CD4-positive, alpha-beta memory T cell (primary cell): ENCODE measurements around the gene KCNH6. TPM values are rescaled to one million over a fixed set of nuclear protein-coding genes. Genes with fewer than 3 reads are reported as not detected.

Experiments
- CTCF ChIA-PET: fragments of 350-600 bp; sonication (Branson Sonifier 250); formaldehyde crosslinking; loops from one replicate; lab custom pipeline; 2021; ENCODE audit warnings: inconsistent platforms; ENCODE audit not compliant: partially characterized antibody; lab: Charles Lee
- POLR2A ChIA-PET: fragments of 350-600 bp; sonication (Branson Sonifier 250); formaldehyde crosslinking; loops from one replicate; lab custom pipeline; 2021; ENCODE audit not compliant: partially characterized antibody; lab: Charles Lee
- DNase-seq, 5 donors: peaks; one replicate each; pipeline versions ENCODE4 v3.0.0 to v3.0.0-alpha.2; 2020 to 2022; ENCODE audit warnings: mixed read lengths in 1 of 5
- H3K27ac ChIP-seq: one replicate; pipeline ENCODE4 v1.7.0; 2013; ENCODE audit warnings: low read depth, low read length
- H3K27me3 ChIP-seq: 2 replicates; pipeline ENCODE4 v1.7.0; 2013; ENCODE audit warnings: mild to moderate bottlenecking, low read length, moderate library complexity; ENCODE audit not compliant: insufficient read depth
- H3K36me3 ChIP-seq: 2 replicates; pipeline ENCODE4 v1.7.0; 2013; ENCODE audit warnings: mild to moderate bottlenecking, low read length, moderate library complexity; ENCODE audit not compliant: insufficient read depth
- H3K4me1 ChIP-seq: 2 replicates; pipeline ENCODE4 v1.7.0; 2013; ENCODE audit warnings: mild to moderate bottlenecking, low read length, moderate library complexity; ENCODE audit not compliant: insufficient read depth
- H3K4me3 ChIP-seq, 2 donors: one replicate each; pipeline ENCODE4 v1.7.0; 2013; ENCODE audit warnings: low read length in 2 of 2, mild to moderate bottlenecking in 1 of 2
- H3K9me3 ChIP-seq, 2 donors: one replicate each; pipeline ENCODE4 v1.7.0; 2013; ENCODE audit warnings: low read length in 2 of 2, control low read depth in 1 of 2; ENCODE audit not compliant: control insufficient read depth in 1 of 2
- H3K27ac Mint-ChIP-seq, 7 donors: one replicate each; pipeline ENCODE4 v1.8.0; 2020 to 2021; ENCODE audit warnings: mixed read lengths in 7 of 7, mild to moderate bottlenecking in 6 of 7, inconsistent platforms in 3 of 7, moderate library complexity in 3 of 7
- H3K27me3 Mint-ChIP-seq, 2 donors: one replicate each; pipeline ENCODE4 v1.8.0; 2020 to 2021; ENCODE audit warnings: mixed read lengths in 2 of 2
- H3K36me3 Mint-ChIP-seq, 2 donors: one replicate each; pipeline ENCODE4 v1.8.0; 2020 to 2021; ENCODE audit warnings: mixed read lengths in 2 of 2, inconsistent platforms in 1 of 2, mild to moderate bottlenecking in 1 of 2
- H3K4me1 Mint-ChIP-seq, 4 donors: one replicate each; pipeline ENCODE4 v1.8.0; 2020 to 2021; ENCODE audit warnings: mixed read lengths in 4 of 4, mild to moderate bottlenecking in 1 of 4
- H3K4me3 Mint-ChIP-seq, 8 donors: one replicate each; pipeline ENCODE4 v1.8.0; 2020 to 2021; ENCODE audit warnings: mixed read lengths in 8 of 8, mild to moderate bottlenecking in 7 of 8, moderate library complexity in 6 of 8, inconsistent platforms in 3 of 8
- H3K9me3 Mint-ChIP-seq, 8 donors: one replicate each; pipeline ENCODE4 v1.8.0; 2020 to 2021; ENCODE audit warnings: mixed read lengths in 8 of 8, mild to moderate bottlenecking in 5 of 8, inconsistent platforms in 3 of 8, moderate library complexity in 1 of 8
- intact Hi-C: fragments of 100-400 bp; cut with micrococcal nuclease; formaldehyde crosslinking; loops from one replicate; pipeline ENCODE4 v1.15.1; 2023
- polyA plus RNA-seq, 2 donors: library from polyadenylated mRNA; unstranded; fragments of 300-500 nt; fragmentation: Illumina TruSeq; gene quantifications; one replicate each; pipeline ENCODE4 v1.2.3, GENCODE V29; 2021
- total RNA-seq, 2 experiments: library from RNA; stranded (reverse); gene quantifications; one replicate each; pipeline ENCODE4 v1.2.3, GENCODE V29; 2021

The KCNH6 gene
- total and polyA plus RNA-seq, 4 experiments from 2014 or later: not detected

GRCh38 chr17:63516910-63517824 is 6.0 kb upstream of the KCNH6 start:
- no peak for DNase-seq
- Mint-ChIP-seq H3K4me1 (no peaks in the 10 kb centered on the region), H3K27me3 (peaks cover 3 to 7% of the 10 kb centered on the region in 2 donors), H3K36me3 (no peaks in the 10 kb centered on the region), H3K9me3 (peaks cover 0 to 4% (median 0%) of the 10 kb centered on the region in 8 donors), H3K27ac (no peak overlapping the region), H3K4me3 (no peak overlapping the region)
- Histone ChIP-seq H3K36me3 (no peaks in the 10 kb centered on the region), H3K9me3 (no peaks in the 10 kb centered on the region), H3K4me3 (no peak overlapping the region), H3K27ac (no peak overlapping the region), H3K4me1 (no peaks in the 10 kb centered on the region), H3K27me3 (no peaks in the 10 kb centered on the region)
- ChIA-PET POLR2A (no interaction called here), CTCF (no interaction called here)
- intact Hi-C loops: no loop called here

- H3K4me3 ChIP-seq: no peak overlapping the region
- Mint-ChIP-seq H3K27me3 (peaks cover 3 to 7% of the 10 kb centered on the region in 2 donors), H3K36me3 (no peaks in the 10 kb centered on the region), H3K4me3 (no peak overlapping the region), H3K27ac (no peak overlapping the region), H3K4me1 (no peaks in the 10 kb centered on the region), H3K9me3 (peaks cover 0 to 4% (median 0%) of the 10 kb centered on the region in 8 donors)
- ChIA-PET CTCF (interaction anchor here (1.6 kb wide), 1 partner anchor 38 kb away, joined by 4 read pairs; no protein-coding TSS in a partner anchor), POLR2A (no interaction called here)
- no peak overlapping the region for H3K27ac ChIP-seq
- intact Hi-C loops: no loop called here
- H3K36me3 ChIP-seq: no peaks in the 10 kb centered on the region
- H3K27me3 ChIP-seq: no peaks in the 10 kb centered on the region
- H3K4me1 ChIP-seq: no peaks in the 10 kb centered on the region
- H3K9me3 ChIP-seq: no peaks in the 10 kb centered on the region
- no peak for DNase-seq
Observed at GRCh38 chr17:63517825-63518534, 5.2 kb upstream of the KCNH6 start.

- peaks cover 0 to 4% (median 0%) of the 10 kb centered on the region in 8 donors for H3K9me3 Mint-ChIP-seq
- Histone ChIP-seq H3K4me3 (no peak overlapping the region), H3K9me3 (no peaks in the 10 kb centered on the region), H3K36me3 (no peaks in the 10 kb centered on the region), H3K27ac (no peak overlapping the region), H3K27me3 (peaks cover 6% of the 10 kb centered on the region), H3K4me1 (no peaks in the 10 kb centered on the region)
- ChIA-PET POLR2A (no interaction called here), CTCF (interaction anchor here (1.6 kb wide), 1 partner anchor 40 kb away, joined by 4 read pairs; no protein-coding TSS in a partner anchor)
- DNase-seq: no peak
- peaks cover 11 to 13% of the 10 kb centered on the region in 2 donors for H3K27me3 Mint-ChIP-seq
- peaks cover 0 to 8% (median 3%) of the 10 kb centered on the region in 4 donors for H3K4me1 Mint-ChIP-seq
- no peaks in the 10 kb centered on the region for H3K36me3 Mint-ChIP-seq
- intact Hi-C loops: no loop called here
- H3K4me3 Mint-ChIP-seq: no peak overlapping the region
- no peak overlapping the region for H3K27ac Mint-ChIP-seq
Observed at GRCh38 chr17:63519116-63519881, 3.9 kb upstream of the KCNH6 start.

GRCh38 chr17:63519972-63520882 is 2.9 kb upstream of the KCNH6 start:
- no peak overlapping the region for H3K4me3 Mint-ChIP-seq
- Histone ChIP-seq H3K36me3 (no peaks in the 10 kb centered on the region), H3K27me3 (peaks cover 6% of the 10 kb centered on the region), H3K9me3 (no peaks in the 10 kb centered on the region), H3K4me3 (no peak overlapping the region), H3K27ac (no peak overlapping the region), H3K4me1 (no peaks in the 10 kb centered on the region)
- intact Hi-C loops: no loop called here
- DNase-seq: no peak
- peaks cover 13 to 15% of the 10 kb centered on the region in 2 donors for H3K27me3 Mint-ChIP-seq
- H3K4me1 Mint-ChIP-seq: peaks cover 0 to 8% (median 3%) of the 10 kb centered on the region in 4 donors
- no peaks in the 10 kb centered on the region for H3K36me3 Mint-ChIP-seq
- H3K27ac Mint-ChIP-seq: no peak overlapping the region
- ChIA-PET CTCF (no interaction called here), POLR2A (no interaction called here)
- H3K9me3 Mint-ChIP-seq: peaks cover 0 to 2% (median 0%) of the 10 kb centered on the region in 8 donors

GRCh38 chr17:63524051-63524450 is 893 bp downstream of the KCNH6 start:
- POLR2A ChIA-PET: no interaction called here

GRCh38 chr17:63525190-63525946 is 2.2 kb downstream of the KCNH6 start:
- ChIA-PET POLR2A (interaction anchor here (0.8 kb wide), 1 partner anchor 8 kb away, joined by 3 read pairs; no protein-coding TSS in a partner anchor), CTCF (interaction anchor here (1.1 kb wide), 1 partner anchor 87 kb away, joined by 3 read pairs; no protein-coding TSS in a partner anchor)
- no peak overlapping the region for H3K27ac ChIP-seq
- peaks cover 10 to 11% of the 10 kb centered on the region in 2 donors for H3K27me3 Mint-ChIP-seq
- peaks cover 6% of the 10 kb centered on the region for H3K27me3 ChIP-seq
- no peak overlapping the region for H3K4me3 ChIP-seq
- peak overlapping the region in 1 of 7 donors; percentile 81 for H3K27ac Mint-ChIP-seq
- no peaks in the 10 kb centered on the region for H3K9me3 ChIP-seq
- H3K4me1 ChIP-seq: no peaks in the 10 kb centered on the region
- DNase-seq: no peak
- intact Hi-C loops: no loop called here
- peak overlapping the region in 1 of 8 donors; percentile 20 for H3K4me3 Mint-ChIP-seq
- H3K36me3 ChIP-seq: no peaks in the 10 kb centered on the region
- H3K36me3 Mint-ChIP-seq: no peaks in the 10 kb centered on the region
- H3K4me1 Mint-ChIP-seq: peaks cover 0 to 8% (median 3%) of the 10 kb centered on the region in 4 donors
- H3K9me3 Mint-ChIP-seq: no peaks in the 10 kb centered on the region

More at GRCh38 chr17:63524051-63524450, 893 bp downstream of the KCNH6 start:
- H3K36me3 ChIP-seq: no peaks in the 10 kb centered on the region
- Mint-ChIP-seq H3K4me3 (peak overlapping the region in 2 of 8 donors; percentile 4 to 48), H3K9me3 (peaks cover 0 to 1% (median 0%) of the 10 kb centered on the region in 8 donors), H3K36me3 (no peaks in the 10 kb centered on the region), H3K4me1 (peaks cover 0 to 8% (median 3%) of the 10 kb centered on the region in 4 donors), H3K27ac (no peak overlapping the region), H3K27me3 (peaks cover 10 to 11% of the 10 kb centered on the region in 2 donors)
- H3K4me1 ChIP-seq: no peaks in the 10 kb centered on the region
- no peak overlapping the region for H3K4me3 ChIP-seq
- H3K9me3 ChIP-seq: no peaks in the 10 kb centered on the region
- peaks cover 6% of the 10 kb centered on the region for H3K27me3 ChIP-seq
- intact Hi-C loops: no loop called here
- CTCF ChIA-PET: no interaction called here
- no peak overlapping the region for H3K27ac ChIP-seq
- no peak for DNase-seq
